HUES64 (cell line): ENCODE data around the gene ADPRM.

Experiments used
- H3K27ac ChIP-seq: 2 replicates; pipeline ENCODE4 v1.7.0; 2013; ENCODE audit warnings: low read depth, low read length, inconsistent platforms
- H3K27me3 ChIP-seq: 2 replicates; pipeline ENCODE4 v1.6.1; 2013; ENCODE audit warnings: mild to moderate bottlenecking, low read length; ENCODE audit not compliant: insufficient read depth
- H3K36me3 ChIP-seq: 2 replicates; pipeline ENCODE4 v1.6.1; 2013; ENCODE audit warnings: mild to moderate bottlenecking, low read length; ENCODE audit not compliant: insufficient read depth
- H3K4me1 ChIP-seq: 2 replicates; pipeline ENCODE4 v1.6.1; 2013; ENCODE audit warnings: mild to moderate bottlenecking, low read length, moderate library complexity; ENCODE audit not compliant: insufficient read depth
- H3K4me3 ChIP-seq: 2 replicates; pipeline ENCODE4 v1.5.1; 2013; ENCODE audit warnings: mild to moderate bottlenecking, low read length, moderate library complexity
- H3K9ac ChIP-seq: 2 replicates; pipeline ENCODE4 v1.6.1; 2013; ENCODE audit warnings: mild to moderate bottlenecking, low read depth, low read length
- H3K9me3 ChIP-seq: 2 replicates; pipeline ENCODE4 v1.6.1; 2013; ENCODE audit warnings: low read depth, low read length; ENCODE audit not compliant: insufficient read depth
- WGBS: fragments of 150-250, 120-280 bp; methylation state at CpG from one replicate; pipeline ENCODE4 v1.1.7; 2013; ENCODE audit warnings: missing lambda C conversion rate; 5-methylcytosine and 5-hydroxymethylcytosine counted together

Gene ADPRM

GRCh38 chr17:10756185-10756584, 58.8 kb downstream of the ADPRM start:
- H3K9me3 ChIP-seq = no peaks in the 10 kb centered on the region
- peaks cover 16% of the 10 kb centered on the region for H3K4me1 ChIP-seq
- 33% methylated on average over 1 of the region's 1 CpG for WGBS
- H3K9ac ChIP-seq = no peak overlapping the region
- no peaks in the 10 kb centered on the region for H3K27me3 ChIP-seq
- H3K36me3 ChIP-seq = no peaks in the 10 kb centered on the region
- H3K4me3 ChIP-seq = no peak overlapping the region
- no peak overlapping the region for H3K27ac ChIP-seq

GRCh38 chr17:10756619-10757018, 59.2 kb downstream of the ADPRM start:
- Histone ChIP-seq H3K9ac (no peak overlapping the region), H3K27ac (no peak overlapping the region), H3K4me1 (peaks cover 16% of the 10 kb centered on the region), H3K36me3 (no peaks in the 10 kb centered on the region), H3K27me3 (no peaks in the 10 kb centered on the region), H3K9me3 (no peaks in the 10 kb centered on the region), H3K4me3 (no peak overlapping the region)
- WGBS = 98% methylated on average over 2 of the region's 2 CpGs

GRCh38 chr17:10757067-10757466, 59.7 kb downstream of the ADPRM start:
- no peaks in the 10 kb centered on the region for H3K9me3 ChIP-seq
- no peaks in the 10 kb centered on the region for H3K36me3 ChIP-seq
- no peaks in the 10 kb centered on the region for H3K27me3 ChIP-seq
- H3K9ac ChIP-seq = no peak overlapping the region
- peaks cover 16% of the 10 kb centered on the region for H3K4me1 ChIP-seq
- no peak overlapping the region for H3K4me3 ChIP-seq
- 85% methylated on average over 6 of the region's 6 CpGs for WGBS
- no peak overlapping the region for H3K27ac ChIP-seq

- Histone ChIP-seq H3K36me3 (no peaks in the 10 kb centered on the region), H3K9me3 (no peaks in the 10 kb centered on the region), H3K4me1 (peaks cover 16% of the 10 kb centered on the region), H3K27me3 (no peaks in the 10 kb centered on the region), H3K27ac (no peak overlapping the region), H3K9ac (no peak overlapping the region), H3K4me3 (no peak overlapping the region)
- 72% methylated on average over 2 of the region's 2 CpGs for WGBS
These were observed 60.3 kb downstream of the ADPRM start for GRCh38 chr17:10757647-10758046.

GRCh38 chr17:10758062-10758461, 60.7 kb downstream of the ADPRM start:
- Histone ChIP-seq H3K27ac (no peak overlapping the region), H3K9ac (no peak overlapping the region), H3K4me1 (peaks cover 16% of the 10 kb centered on the region), H3K9me3 (no peaks in the 10 kb centered on the region), H3K36me3 (no peaks in the 10 kb centered on the region), H3K4me3 (no peak overlapping the region), H3K27me3 (no peaks in the 10 kb centered on the region)
- 92% methylated on average over 6 of the region's 6 CpGs for WGBS
